GM12878 (cell line): ENCODE measurements around the gene FAM110C. TPM values are rescaled to one million over a fixed set of nuclear protein-coding genes. Genes with fewer than 3 reads are reported as not detected.

Experiments used
- ATAC-seq: fragments of 200-7000 bp; cut with Tn5 transposase; 3 replicates; pipeline ENCODE4 v1.9.1; 2020; ENCODE audit warnings: mild to moderate bottlenecking, moderate library complexity
- BruUV-seq: library from RNA; stranded (reverse); fragments of 400-500 nt; replicated peaks from 2 replicates; lab custom pipeline; 2021; lab: Mats Ljungman, UMichigan
- CTCF ChIA-PET: fragments of 300-600 bp; sonication (Branson Sonifier 250); formaldehyde crosslinking; extraction: SDS; loops from one replicate; lab custom pipeline; 2021; ENCODE audit warnings: inconsistent platforms; lab: Yijun Ruan, JAX
- POLR2A ChIA-PET: fragments of 350-600 bp; formaldehyde crosslinking; extraction: SDS; loops from one replicate; lab custom pipeline; 2021; ENCODE audit warnings: inconsistent platforms; lab: Charles Lee
- RAD21 ChIA-PET: fragments of 300-600 bp; sonication (Branson Sonifier 250); formaldehyde crosslinking; loops from one replicate; lab custom pipeline; 2023; ENCODE audit warnings: antibody characterized with exemption; ENCODE audit not compliant: unreplicated experiment; lab: Charles Lee
- SMC1A ChIA-PET: fragments of 300-600 bp; sonication (Branson Sonifier 250); formaldehyde crosslinking; loops from one replicate; lab custom pipeline; 2023; ENCODE audit not compliant: unreplicated experiment, uncharacterized antibody; lab: Charles Lee
- DNase-seq: peaks from one replicate; pipeline ENCODE4 v3.0.0-alpha.2; 2011; ENCODE audit warnings: low read depth, low spot score
- FAIRE-seq: peaks from 3 replicates; lab custom pipeline; 2011; peaks lifted over from hg19 to GRCh38; lab: Jason Lieb, UNC
- H2AFZ ChIP-seq: 2 replicates; pipeline ENCODE4 v1.6.0; 2011; ENCODE audit warnings: low read depth, low read length, control low read depth; ENCODE audit not compliant: control insufficient read depth
- H3K27ac ChIP-seq: 2 replicates; pipeline ENCODE4 v1.5.1; 2011; ENCODE audit warnings: control low read depth; ENCODE audit not compliant: control insufficient read depth, insufficient read depth
- H3K27me3 ChIP-seq, 2 experiments: replicated peaks in 1 of 2; 2 replicates each; pipeline versions ENCODE4 v1.6.0 to v1.6.1; 2011; ENCODE audit warnings: low read length in 1 of 2; ENCODE audit not compliant: control insufficient read depth in 2 of 2, insufficient read depth in 2 of 2
- H3K36me3 ChIP-seq, 2 experiments: 2 replicates each; pipeline ENCODE4 v1.5.1; 2011; ENCODE audit warnings: low read length in 1 of 2; ENCODE audit not compliant: control insufficient read depth in 2 of 2, insufficient read depth in 2 of 2
- H3K4me1 ChIP-seq: 2 replicates; pipeline ENCODE4 v1.6.1; 2011; ENCODE audit warnings: mild to moderate bottlenecking, low read length, moderate library complexity, mixed read lengths; ENCODE audit not compliant: control insufficient read depth, insufficient read depth
- H3K4me2 ChIP-seq: 2 replicates; pipeline ENCODE4 v1.6.0; 2011; ENCODE audit warnings: control low read depth; ENCODE audit not compliant: control insufficient read depth, insufficient read depth
- H3K4me3 ChIP-seq: fragments of 200-600 bp; sonication (generic); 2 replicates; pipeline ENCODE4 v1.5.1; 2016
- H3K79me2 ChIP-seq: 2 replicates; pipeline ENCODE4 v1.6.0; 2011; ENCODE audit warnings: low read length; ENCODE audit not compliant: control insufficient read depth, insufficient read depth
- H3K9ac ChIP-seq: 2 replicates; pipeline ENCODE4 v1.8.0; 2011; ENCODE audit warnings: low read length, control low read depth, mixed read lengths; ENCODE audit not compliant: control insufficient read depth, insufficient read depth
- H3K9me3 ChIP-seq: replicated peaks from 3 replicates; pipeline ENCODE4 v1.5.1; 2011; ENCODE audit warnings: mild to moderate bottlenecking, low read length; ENCODE audit not compliant: control insufficient read depth, insufficient read depth
- H4K20me1 ChIP-seq: 2 replicates; pipeline ENCODE4 v1.6.0; 2011; ENCODE audit not compliant: control insufficient read depth, insufficient read depth
- IRF4 ChIP-seq: IDR thresholded peaks from 2 replicates; pipeline ENCODE4 v1.6.1; 2011; ENCODE audit warnings: low read depth, low read length
- MEF2A ChIP-seq: IDR thresholded peaks from 2 replicates; pipeline ENCODE4 v1.6.1; 2011; ENCODE audit warnings: low read depth, mild to moderate bottlenecking, low read length, moderate library complexity; ENCODE audit not compliant: insufficient read depth
- MXI1 ChIP-seq: fragments of 150-350 bp; IDR thresholded peaks from 2 replicates; pipeline ENCODE4 v1.6.1; 2011; ENCODE audit warnings: low read depth, mild to moderate bottlenecking, inconsistent platforms, low read length, improper control_type of control experiment
- MYC ChIP-seq: IDR thresholded peaks from 2 replicates; pipeline ENCODE4 v1.6.1; 2011; ENCODE audit warnings: mild to moderate bottlenecking, low read length, moderate library complexity, inconsistent platforms; ENCODE audit not compliant: insufficient read depth, insufficient replicate concordance, insufficient read length, severe bottlenecking
- NBN ChIP-seq: fragments of 450-650 bp; IDR thresholded peaks from 2 replicates; pipeline ENCODE4 v1.6.1; 2016
- NFIC ChIP-seq: IDR thresholded peaks from 2 replicates; pipeline ENCODE4 v1.6.1; 2012; ENCODE audit warnings: low read depth, mild to moderate bottlenecking, inconsistent platforms, low read length, moderate library complexity
- SIN3A ChIP-seq: IDR thresholded peaks from 2 replicates; pipeline ENCODE4 v1.6.1; 2012; ENCODE audit warnings: low read depth, low read length, improper control_type of control experiment
- ZSCAN29 ChIP-seq: fragments of 450-650 bp; IDR thresholded peaks from 2 replicates; pipeline ENCODE4 v1.6.1; 2017; ENCODE audit warnings: mild to moderate bottlenecking, moderate library complexity
- WGBS: methylation state at CpG from one replicate; pipeline ENCODE4 v1.1.6; 2016; ENCODE audit warnings: low lambda C conversion rate; ENCODE audit not compliant: insufficient replicate concordance, insufficient coverage; ENCODE audit errors: missing lambda C conversion rate; 5-methylcytosine and 5-hydroxymethylcytosine counted together
- in situ Hi-C: fragments of 300-500 bp; cut with MboI; formaldehyde crosslinking; loops from 9 replicates; pipeline ENCODE4 v1.14.3; 2018; ENCODE audit warnings: mixed read lengths
- intact Hi-C: fragments of 100-400 bp; cut with micrococcal nuclease; formaldehyde crosslinking; loops from one replicate; pipeline ENCODE4 v1.14.2; 2022; ENCODE audit not compliant: unreplicated experiment
- polyA plus RNA-seq, 11 experiments: library from polyadenylated mRNA; depleted of rRNA in 4 of 11; unstranded in 6 of 11; stranded (reverse) in 5 of 11; fragments of >200 nt; fragmentation: Nextera tagmentation in 4 of 11; fragmentation: Illumina TruSeq in 1 of 11; extraction: Ambion mirVana in 4 of 11; extraction: Trizol in 1 of 11; gene quantifications; 1 replicate in 1 of 11; 2 replicates in 10 of 11; pipeline versions ENCODE4 v1.2.1 to v1.2.3, GENCODE V29; 2011 to 2016; ENCODE audit warnings: inconsistent platforms in 2 of 11, missing spikeins in 2 of 11, low read depth in 1 of 11
- total RNA-seq, 4 experiments: library from RNA; depleted of rRNA in 3 of 4; stranded (reverse); fragments of >200 nt in 3 of 4; fragmentation: Illumina TruSeq in 1 of 4; extraction: Trizol in 1 of 4; gene quantifications; 2 replicates each; pipeline versions ENCODE4 v1.2.1 to v1.2.3, GENCODE V29; 2013 to 2021
- TF ChIP-seq, protein P1 (sequence below): IDR thresholded peaks from 2 replicates; pipeline ENCODE4 v1.6.1; 2011; ENCODE audit warnings: low read depth, mild to moderate bottlenecking, low read length, moderate library complexity, borderline replicate concordance; ENCODE audit errors: extremely low read depth
- TF ChIP-seq, protein P2 (sequence below): fragments of 450-650 bp; formaldehyde crosslinking; IDR thresholded peaks from 2 replicates; pipeline ENCODE4 v1.5.0; 2022; ENCODE audit warnings: mild to moderate bottlenecking, missing genetic modification characterization
- TF ChIP-seq, protein P3 (sequence below): IDR thresholded peaks from 2 replicates; pipeline ENCODE4 v1.6.1; 2012; ENCODE audit warnings: mild to moderate bottlenecking, low read depth, low read length

FAM110C gene
- total and polyA plus RNA-seq, 10 of the 15 experiments (the other 5 are each of a cell fraction or from before 2014, with no cell fraction given) = not detected

DNA sequence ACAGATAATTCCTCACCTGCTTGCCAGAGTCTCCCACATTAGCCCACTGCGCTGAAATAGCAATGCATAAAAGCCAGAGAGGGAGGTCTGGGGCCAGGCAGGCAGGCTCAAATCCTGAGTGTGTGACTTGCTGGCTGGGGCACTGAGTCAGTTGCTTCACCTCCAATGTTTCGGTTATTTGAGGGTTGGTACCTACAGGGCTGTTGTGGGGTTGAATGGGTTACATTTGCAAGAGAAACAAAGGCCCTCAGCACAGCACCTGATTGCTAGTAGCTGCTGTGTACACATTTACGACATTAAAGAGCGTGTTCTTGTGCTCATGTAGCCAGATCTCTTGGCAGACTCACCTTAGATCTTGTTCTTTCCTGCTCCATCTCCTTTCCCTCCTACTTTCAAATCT is 34.1 kb upstream of the FAM110C start (continued):
- TF ChIP-seq, protein P1, sequence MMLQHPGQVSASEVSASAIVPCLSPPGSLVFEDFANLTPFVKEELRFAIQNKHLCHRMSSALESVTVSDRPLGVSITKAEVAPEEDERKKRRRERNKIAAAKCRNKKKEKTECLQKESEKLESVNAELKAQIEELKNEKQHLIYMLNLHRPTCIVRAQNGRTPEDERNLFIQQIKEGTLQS = no peak
- TF ChIP-seq, protein P2, sequence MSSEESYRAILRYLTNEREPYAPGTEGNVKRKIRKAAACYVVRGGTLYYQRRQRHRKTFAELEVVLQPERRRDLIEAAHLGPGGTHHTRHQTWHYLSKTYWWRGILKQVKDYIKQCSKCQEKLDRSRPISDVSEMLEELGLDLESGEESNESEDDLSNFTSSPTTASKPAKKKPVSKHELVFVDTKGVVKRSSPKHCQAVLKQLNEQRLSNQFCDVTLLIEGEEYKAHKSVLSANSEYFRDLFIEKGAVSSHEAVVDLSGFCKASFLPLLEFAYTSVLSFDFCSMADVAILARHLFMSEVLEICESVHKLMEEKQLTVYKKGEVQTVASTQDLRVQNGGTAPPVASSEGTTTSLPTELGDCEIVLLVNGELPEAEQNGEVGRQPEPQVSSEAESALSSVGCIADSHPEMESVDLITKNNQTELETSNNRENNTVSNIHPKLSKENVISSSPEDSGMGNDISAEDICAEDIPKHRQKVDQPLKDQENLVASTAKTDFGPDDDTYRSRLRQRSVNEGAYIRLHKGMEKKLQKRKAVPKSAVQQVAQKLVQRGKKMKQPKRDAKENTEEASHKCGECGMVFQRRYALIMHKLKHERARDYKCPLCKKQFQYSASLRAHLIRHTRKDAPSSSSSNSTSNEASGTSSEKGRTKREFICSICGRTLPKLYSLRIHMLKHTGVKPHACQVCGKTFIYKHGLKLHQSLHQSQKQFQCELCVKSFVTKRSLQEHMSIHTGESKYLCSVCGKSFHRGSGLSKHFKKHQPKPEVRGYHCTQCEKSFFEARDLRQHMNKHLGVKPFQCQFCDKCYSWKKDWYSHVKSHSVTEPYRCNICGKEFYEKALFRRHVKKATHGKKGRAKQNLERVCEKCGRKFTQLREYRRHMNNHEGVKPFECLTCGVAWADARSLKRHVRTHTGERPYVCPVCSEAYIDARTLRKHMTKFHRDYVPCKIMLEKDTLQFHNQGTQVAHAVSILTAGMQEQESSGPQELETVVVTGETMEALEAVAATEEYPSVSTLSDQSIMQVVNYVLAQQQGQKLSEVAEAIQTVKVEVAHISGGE = no peak

DNA sequence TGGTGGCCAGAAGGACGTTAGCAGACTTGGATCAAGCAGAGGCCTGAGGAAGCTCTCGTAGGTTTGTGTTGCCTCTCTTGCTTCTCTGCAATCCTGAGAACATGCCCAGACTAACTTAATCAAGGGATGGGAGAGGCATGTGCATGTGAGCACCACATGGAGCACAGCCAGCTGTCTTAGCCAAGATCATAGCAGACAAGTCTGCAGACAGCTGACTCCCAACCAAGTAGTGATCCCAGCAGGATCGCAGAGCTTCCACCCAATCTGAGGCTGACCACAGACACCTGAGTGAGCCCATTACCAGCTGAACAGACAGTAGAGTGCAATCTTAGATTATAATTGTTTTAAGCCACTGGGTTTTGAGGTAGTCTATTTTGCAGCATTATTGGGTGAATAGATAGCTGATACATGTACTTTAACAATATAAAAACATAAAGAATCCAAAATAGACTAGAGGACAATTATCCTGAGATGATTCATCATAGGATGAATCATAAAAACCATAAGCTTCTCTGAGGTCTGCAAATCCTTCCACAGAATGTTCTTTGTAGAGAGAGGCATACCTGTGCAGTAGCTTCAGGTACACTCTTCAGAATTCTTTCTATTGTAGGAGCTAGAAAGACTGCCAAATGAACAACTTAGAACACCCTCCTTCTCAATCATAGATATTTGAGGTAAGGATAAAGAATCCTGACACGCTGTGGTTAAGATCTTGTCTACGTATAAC is 25.2 kb upstream of the FAM110C start:
- FAIRE-seq (no peak), ATAC-seq (no peak), DNase-seq (no peak)
- H3K4me2 ChIP-seq = no peak overlapping the region
- H2AFZ ChIP-seq = no peak overlapping the region
- CTCF ChIA-PET = interaction anchor here (1.1 kb wide), 1 partner anchor 9 kb away, joined by 3 read pairs; no protein-coding TSS in a partner anchor
- in situ Hi-C loops (no loop called here), intact Hi-C loops (no loop called here)
- no peak overlapping the region for H3K27ac ChIP-seq
- no peaks in the 10 kb centered on the region for H3K36me3 ChIP-seq
- no peaks in the 10 kb centered on the region for H3K27me3 ChIP-seq
- H3K4me3 ChIP-seq = no peak overlapping the region
- POLR2A ChIA-PET = no interaction called here
- RAD21 ChIA-PET = no interaction called here
- 21% methylated on average over 5 of the region's 5 CpGs for WGBS
- H3K4me1 ChIP-seq = no peaks in the 10 kb centered on the region
- no peaks in the 10 kb centered on the region for H4K20me1 ChIP-seq
- H3K9ac ChIP-seq = no peak overlapping the region
- H3K9me3 ChIP-seq = no peaks in the 10 kb centered on the region
- no TSS peak for BruUV-seq
- SMC1A ChIA-PET = no interaction called here
- no peaks in the 10 kb centered on the region for H3K79me2 ChIP-seq
- TF ChIP-seq MXI1 = no peak
- TF ChIP-seq NBN = no peak
- no peak for TF ChIP-seq MYC
- TF ChIP-seq ZSCAN29 = no peak
- no peak for TF ChIP-seq IRF4
- no peak for TF ChIP-seq NFIC
- TF ChIP-seq MEF2A = no peak
- no peak for TF ChIP-seq SIN3A
- TF ChIP-seq, protein P3, sequence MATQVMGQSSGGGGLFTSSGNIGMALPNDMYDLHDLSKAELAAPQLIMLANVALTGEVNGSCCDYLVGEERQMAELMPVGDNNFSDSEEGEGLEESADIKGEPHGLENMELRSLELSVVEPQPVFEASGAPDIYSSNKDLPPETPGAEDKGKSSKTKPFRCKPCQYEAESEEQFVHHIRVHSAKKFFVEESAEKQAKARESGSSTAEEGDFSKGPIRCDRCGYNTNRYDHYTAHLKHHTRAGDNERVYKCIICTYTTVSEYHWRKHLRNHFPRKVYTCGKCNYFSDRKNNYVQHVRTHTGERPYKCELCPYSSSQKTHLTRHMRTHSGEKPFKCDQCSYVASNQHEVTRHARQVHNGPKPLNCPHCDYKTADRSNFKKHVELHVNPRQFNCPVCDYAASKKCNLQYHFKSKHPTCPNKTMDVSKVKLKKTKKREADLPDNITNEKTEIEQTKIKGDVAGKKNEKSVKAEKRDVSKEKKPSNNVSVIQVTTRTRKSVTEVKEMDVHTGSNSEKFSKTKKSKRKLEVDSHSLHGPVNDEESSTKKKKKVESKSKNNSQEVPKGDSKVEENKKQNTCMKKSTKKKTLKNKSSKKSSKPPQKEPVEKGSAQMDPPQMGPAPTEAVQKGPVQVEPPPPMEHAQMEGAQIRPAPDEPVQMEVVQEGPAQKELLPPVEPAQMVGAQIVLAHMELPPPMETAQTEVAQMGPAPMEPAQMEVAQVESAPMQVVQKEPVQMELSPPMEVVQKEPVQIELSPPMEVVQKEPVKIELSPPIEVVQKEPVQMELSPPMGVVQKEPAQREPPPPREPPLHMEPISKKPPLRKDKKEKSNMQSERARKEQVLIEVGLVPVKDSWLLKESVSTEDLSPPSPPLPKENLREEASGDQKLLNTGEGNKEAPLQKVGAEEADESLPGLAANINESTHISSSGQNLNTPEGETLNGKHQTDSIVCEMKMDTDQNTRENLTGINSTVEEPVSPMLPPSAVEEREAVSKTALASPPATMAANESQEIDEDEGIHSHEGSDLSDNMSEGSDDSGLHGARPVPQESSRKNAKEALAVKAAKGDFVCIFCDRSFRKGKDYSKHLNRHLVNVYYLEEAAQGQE = no peak
